Activated naive CD8-positive, alpha-beta T cell treated with anti-CD3 and anti-CD28 coated beads, Interleukin-2, amount 50 U/mL, for 16 hours (primary cell): ENCODE results near the gene CCDC15.
"Not testable (repeated sequence)": the region's sequence is repeated elsewhere in the genome, so short reads cannot be mapped to it uniquely, and the experiment has no call there.

Experiments
- DNase-seq: peaks from one replicate; pipeline ENCODE4 v3.0.0-alpha.2; 2020; ENCODE audit warnings: low read depth, low spot score

Gene CCDC15

GRCh38 chr11:124938970-124939369, 15.0 kb upstream of the CCDC15 start:
- no peak for DNase-seq

- DNase-seq: no peak
Measured at GRCh38 chr11:124941703-124942102, 12.3 kb upstream of the CCDC15 start.

GRCh38 chr11:124942466-124943253, 11.3 kb upstream of the CCDC15 start:
- no peak for DNase-seq

- DNase-seq: no peak
Measured at GRCh38 chr11:124943254-124943616, 10.8 kb upstream of the CCDC15 start.

DNA sequence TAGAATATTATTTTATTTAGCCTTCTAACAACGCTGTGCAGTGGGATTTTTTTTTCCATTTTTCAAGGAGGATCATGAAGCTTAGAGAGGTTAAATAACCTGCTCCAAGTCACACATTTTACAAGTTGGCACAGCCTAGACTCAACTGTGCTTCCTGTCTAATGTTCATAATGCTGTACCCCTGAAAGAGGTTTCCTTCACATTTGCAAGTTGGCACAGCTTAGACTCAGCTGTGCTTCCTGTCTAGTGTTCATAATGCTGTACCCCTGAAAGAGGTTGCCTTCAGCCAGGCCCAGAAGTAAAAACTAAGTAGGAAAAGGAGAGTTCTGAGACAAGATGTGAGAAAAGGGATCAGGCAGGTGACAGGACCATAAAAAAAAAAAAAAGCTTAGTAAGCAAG, 10.3 kb upstream of the CCDC15 start:
- DNase-seq: no peak

- no peak for DNase-seq
Measured at GRCh38 chr11:124944565-124944964, 9.4 kb upstream of the CCDC15 start.

- DNase-seq: no peak
Measured at GRCh38 chr11:124945826-124946225, 8.2 kb upstream of the CCDC15 start.

DNA sequence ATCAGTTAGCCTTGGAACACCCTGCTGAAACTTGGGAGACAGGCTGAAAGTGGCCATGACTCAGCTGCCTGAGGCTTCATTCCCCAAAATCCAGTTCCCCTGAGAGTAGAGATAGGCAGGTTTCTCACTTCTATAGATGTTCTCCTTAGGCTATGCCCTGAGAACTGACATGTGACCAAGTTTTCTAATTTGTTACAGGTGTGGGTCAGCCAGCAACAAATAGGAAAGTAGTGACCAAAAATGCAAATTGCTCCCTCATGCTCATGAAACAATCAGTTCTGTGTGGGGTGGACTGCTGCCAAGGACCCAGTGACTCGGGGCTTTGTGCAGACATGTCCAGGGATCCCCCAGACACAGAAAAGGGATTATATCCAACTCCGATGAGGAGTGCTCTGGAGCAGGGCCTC, 7.3 kb upstream of the CCDC15 start:
- no peak for DNase-seq

- no peak for DNase-seq
Measured at GRCh38 chr11:124950601-124951330, 3.2 kb upstream of the CCDC15 start.

- no peak for DNase-seq
Measured at GRCh38 chr11:124951341-124951740, 2.7 kb upstream of the CCDC15 start.

- no peak for DNase-seq
Measured at GRCh38 chr11:124954590-124954955, 571 bp downstream of the CCDC15 start.

DNA sequence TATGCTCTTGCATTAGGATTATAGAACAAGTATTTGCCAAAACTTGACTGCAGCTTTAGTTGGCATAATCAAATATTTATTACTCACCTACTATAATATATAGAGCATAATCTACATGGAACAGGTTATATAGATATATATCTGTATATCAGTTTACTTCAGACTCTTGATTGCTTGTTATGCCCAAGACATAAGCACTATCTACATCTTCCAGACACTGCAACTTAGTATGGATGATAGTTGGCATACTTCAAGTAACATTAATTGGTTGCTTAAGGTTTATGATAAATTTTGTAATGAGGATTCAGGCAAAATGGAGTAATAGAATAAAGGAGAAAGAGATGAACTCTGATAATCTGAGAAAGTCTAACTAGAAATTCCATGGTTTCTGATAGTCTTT, 1.0 kb downstream of the CCDC15 start:
- no peak for DNase-seq

- DNase-seq: no peak
Measured at GRCh38 chr11:124961972-124962609, 8.1 kb downstream of the CCDC15 start.

- DNase-seq: not testable (repeated sequence)
Measured at GRCh38 chr11:124968197-124968596, 14.2 kb downstream of the CCDC15 start.

- DNase-seq: no peak
Measured at GRCh38 chr11:124970925-124971324, 16.9 kb downstream of the CCDC15 start.

DNA sequence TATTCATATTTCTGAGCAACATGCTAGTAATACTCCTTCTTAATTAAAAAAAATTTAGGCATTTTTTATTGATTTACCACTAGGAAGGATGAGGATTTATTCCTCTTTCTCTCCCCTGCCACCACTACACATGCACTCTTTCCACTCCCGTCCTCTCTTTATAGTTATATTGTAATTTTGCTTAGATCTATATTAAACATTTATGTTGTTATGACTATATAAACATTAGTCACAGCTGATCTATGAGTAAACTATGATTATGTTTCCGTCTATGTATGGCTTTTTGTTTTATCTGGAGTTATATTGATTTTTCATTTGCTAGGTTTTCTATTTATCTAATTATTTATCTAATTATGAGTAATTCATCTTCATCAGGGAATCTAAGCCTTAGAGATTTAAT, 17.8 kb downstream of the CCDC15 start:
- no peak for DNase-seq

- no peak for DNase-seq
Measured at GRCh38 chr11:124976531-124976930, 22.5 kb downstream of the CCDC15 start.

DNA sequence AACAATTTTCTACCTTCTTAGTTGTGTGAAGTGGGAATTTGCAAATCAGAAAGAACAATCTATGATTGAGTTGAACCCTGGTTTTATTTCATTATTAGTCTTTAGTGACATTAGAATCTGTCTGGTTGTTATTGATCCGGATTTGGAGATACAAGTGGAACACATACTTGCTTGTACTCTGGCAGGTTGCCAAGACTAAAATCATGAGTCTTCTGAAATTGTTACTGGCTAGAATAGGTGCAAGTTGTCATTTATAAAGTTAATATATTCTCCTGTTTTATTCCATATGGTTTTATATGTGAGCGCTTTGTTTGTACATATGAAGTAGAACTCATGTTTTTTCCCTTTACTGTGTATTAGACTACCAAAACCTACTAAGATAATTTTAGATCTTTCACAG, 23.0 kb downstream of the CCDC15 start:
- no peak for DNase-seq

DNA sequence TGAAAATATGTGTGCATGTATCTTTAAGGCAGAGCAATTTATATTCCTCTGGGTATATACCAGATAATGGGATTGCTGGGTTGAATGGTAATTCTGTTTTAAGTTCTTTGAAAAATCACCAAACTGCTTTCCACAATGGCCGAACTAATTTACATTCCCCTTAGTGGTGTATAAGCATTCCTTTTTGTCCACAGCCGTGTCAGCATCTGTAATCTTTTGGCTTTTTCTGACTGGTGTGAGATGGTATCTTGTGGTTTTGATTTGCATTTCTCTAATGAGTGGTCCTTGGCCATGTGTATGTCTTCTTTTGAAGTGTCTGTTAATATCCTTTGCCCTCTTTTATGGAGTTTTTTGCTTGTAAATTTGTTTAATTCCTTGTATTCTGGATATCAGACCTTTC, 24.3 kb downstream of the CCDC15 start:
- no peak for DNase-seq

DNA sequence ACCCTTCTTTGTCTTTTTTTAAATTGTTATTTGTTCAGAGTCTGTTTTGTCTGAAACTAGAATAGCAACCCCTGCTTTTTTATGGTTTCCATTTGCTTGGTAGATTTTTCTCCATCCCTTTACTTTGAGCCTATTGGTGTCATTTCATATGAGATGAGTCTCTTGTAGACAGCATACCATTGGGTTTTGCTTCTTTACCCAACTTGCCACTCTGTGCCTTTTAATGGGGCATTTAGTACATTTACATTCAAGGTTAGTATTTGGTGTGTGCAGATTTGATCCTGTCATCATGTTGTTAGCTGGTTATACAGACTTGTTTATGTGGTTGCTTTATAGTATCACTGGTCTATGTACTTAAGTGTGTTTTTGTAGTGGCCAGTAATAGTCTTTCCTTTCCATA, 28.0 kb downstream of the CCDC15 start:
- no peak for DNase-seq

GRCh38 chr11:124983674-124984511, 29.9 kb downstream of the CCDC15 start:
- DNase-seq: no peak

GRCh38 chr11:124984512-124984854, 30.5 kb downstream of the CCDC15 start:
- no peak for DNase-seq
